ENCODE measurements around the gene SLC29A4.

The SLC29A4 gene

DNA sequence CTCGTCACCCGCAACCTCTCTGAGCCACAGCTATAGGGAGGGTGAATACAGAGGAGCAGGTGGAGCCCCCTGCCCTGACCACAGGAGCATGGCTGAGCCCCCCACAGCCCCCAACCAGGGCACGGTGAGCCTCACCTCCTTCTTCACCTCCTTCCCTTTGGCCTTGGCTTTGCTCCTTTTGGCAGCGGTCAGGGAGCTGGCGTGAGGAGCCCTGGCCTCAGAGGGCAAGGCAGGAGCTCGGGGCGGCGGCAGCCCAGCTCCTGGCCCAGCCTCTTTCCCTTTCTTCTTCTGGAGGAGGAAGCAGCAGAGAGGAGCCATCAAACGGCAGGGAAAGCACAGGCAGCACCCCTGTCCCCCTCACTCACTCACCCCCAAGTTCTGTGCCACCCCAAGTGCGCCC, 42.2 kb downstream of the SLC29A4 start:
- no peak for DNase-seq

DNA sequence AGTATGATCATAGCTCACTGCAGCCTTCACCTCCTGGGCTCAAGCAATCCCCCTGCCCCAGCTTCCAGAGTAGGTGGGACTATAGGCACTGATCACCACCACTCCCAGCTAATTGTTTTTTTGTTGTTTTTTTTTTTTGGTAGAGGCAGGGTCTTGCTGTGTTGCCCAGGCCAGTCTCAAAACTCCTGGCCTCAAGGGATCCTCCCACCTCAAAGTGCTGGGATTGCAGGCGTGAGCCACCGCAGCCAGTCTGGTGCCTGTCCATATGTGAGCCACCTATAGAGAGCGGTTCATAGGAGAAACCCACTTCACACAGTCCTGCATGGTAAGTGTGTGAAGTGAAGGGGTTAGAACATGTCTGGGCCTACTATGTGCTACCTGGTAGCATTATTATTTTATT, 47.5 kb downstream of the SLC29A4 start:
- DNase-seq: no peak

DNA sequence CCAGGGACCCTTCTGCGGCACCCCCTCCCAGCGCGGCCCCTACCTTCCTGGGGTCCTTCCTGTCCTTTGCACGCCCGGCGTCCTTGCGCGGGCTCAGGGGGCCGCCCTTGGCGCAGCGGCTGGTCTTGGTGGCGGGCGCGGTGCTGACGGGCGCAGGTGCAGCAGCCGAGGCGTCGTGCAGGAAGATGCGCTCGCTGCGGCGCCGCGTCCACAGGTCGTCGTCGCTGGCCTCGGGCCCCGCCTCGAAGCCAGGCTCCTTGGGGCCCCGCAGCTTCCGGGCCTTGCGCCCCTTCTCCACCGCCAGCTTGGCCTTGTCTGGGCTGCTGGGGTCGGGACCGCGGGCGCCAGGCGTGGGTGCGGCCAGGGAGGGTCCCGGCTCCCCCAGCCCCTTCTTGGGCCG, 49.8 kb downstream of the SLC29A4 start:
- DNase-seq: no peak

DNA sequence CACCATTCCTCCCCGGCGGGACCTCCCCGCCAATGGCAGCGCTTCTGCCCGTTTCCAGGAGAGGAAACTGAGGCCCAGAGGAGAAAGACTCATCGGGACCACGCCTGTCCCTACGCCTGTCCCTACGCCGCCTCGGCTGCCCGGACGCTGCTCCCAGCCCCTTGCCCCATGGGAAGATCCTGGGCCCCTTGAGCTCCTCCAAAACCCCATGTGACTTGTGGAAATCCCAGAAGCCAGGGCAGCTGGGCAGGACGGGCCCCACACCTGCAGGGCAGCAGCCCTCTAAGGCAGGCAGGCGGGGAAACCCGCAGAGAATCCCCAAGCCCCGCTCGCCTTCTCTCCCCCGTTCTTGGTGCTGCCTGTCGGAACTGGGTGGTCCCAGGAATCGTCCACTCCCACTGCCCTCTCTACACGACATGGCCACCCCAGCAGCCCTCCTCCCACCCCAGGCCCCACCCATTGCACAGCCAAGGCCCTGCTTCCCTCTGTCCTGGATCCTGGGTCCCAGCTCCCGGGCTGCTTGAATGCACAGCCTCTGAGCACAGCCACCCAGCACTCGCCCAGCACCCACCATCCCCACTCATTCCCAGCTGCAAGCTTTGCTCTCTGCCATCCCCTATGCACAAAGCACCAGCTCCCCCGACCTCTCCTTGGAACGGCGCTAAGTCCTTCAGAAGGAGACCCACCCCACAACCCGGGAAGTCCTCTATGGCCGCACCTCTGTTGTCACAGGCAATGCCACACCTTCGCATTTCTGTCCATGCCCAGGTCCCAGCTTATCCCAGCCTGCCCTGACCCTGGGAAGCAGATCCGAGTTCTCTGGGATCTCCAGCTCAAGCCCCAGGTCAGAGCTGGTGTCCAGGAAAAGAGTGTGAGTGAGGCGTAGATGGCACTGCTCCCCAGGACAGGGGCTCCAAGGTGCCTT, 50.6 kb downstream of the SLC29A4 start:
- DNase-seq: no peak

DNA sequence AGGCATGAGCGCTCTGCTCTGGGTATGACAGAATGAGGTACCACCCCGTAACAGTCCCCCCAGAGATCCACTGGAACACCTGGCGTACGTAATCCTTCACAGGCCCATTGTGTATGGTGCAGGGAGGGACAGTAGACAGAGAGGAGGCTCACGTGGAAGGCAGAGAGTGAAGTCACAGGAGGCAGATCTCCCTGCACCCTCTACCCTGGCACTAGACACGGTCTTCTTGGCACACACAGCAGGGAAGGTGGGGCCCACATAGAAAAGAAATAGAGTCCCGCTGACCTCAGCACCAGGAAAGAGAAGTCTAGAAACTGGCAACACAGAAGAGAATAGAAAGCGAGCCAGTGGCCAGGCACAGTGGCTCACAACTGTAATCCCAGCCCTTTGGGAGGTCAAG, 51.9 kb downstream of the SLC29A4 start:
- no peak for DNase-seq

DNA sequence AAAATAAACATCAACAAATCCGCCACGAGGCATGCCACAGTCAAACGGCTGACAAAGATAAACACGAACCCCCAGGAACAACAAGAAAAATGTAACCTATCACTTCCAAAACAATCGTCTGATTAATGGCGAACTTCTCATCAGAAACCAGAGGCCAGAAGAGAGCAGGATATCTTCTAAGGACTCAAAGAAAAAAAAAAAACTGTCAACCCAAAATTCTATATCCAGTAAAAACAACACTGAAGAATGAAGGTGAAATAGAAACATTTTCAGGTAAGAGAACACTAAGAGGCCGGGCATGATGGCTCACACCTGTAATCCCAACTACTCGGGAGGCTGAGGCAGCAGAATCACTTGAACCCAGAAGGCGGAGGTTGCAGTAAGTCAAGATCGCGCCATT, 54.3 kb downstream of the SLC29A4 start:
- no peak for DNase-seq

DNA sequence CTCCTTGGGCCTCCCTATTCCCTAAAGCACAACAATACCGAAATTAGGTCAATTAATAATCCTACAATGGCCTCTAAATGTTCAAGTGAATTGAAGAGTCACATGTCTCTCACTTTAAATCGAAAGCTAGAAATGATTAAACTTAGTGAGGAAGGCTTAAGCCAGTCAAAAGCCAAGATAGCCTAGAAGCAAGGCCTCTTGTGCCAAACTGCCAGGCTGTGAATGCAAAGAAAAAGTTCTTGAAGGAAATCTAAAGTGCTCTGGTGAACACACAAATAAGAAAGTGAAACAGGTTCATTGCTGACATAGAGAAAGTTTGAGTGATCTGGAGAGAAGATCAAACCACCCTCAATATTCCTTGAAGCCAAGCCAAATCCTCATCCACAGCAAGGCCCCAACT, 57.2 kb downstream of the SLC29A4 start:
- DNase-seq: no peak

DNA sequence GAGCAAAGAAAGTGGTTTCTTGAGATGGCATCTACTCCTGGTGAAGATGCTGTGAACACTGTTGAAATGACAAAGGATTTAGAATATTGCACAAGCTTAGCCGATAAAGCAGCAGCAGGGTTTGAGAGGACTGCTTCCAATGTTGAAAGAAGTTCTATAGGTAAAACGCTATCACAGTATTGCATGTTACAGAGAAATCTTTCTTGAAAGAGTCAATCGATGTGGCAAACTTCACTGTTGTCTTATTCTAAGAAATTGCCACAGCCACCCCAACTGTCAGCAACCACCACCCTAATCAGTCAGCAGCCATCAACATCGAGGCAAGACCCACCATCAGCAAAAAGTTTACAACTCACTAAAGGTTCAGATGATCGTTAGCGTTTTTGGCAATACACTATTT, 59.9 kb downstream of the SLC29A4 start:
- no peak for DNase-seq

DNA sequence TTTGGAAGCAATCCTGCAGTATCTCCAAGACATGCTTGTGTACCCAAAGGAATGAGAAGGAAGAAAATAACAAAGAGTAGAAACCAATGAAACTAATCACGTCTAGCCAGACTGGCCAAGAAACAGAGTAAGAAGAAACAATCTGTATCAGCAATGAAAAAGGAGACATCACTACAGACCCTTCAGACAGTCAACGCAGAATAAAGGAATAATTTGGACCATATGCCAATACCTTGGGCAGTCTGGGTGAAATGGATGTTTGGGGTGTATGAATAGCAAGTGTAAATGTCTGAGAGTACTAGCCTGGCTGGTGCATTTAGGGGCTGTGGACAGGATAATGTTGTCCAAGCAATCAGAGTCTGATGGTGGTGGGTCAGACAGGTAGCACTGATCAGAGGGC, 61.1 kb downstream of the SLC29A4 start:
- DNase-seq: no peak

DNA sequence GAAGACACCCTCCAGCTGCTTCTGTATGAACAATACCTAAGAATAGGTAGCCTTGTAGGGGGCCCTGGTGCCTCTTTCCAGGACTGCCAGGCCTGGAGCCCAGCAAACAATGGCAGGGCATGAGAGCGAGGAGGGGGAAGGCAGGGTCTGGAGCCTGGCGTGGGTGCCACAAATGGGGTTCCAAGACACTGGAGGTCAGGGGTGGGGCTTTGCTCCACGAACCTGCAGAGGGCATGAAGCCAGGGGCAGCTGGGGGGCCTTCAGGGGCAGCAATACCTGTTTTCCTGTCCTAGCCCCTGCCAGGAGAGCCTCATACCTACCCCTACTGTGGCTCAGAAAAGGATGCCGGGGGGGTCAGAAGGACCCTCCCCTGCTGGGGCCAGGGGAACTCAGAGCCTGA, 61.6 kb downstream of the SLC29A4 start:
- no peak for DNase-seq

DNA sequence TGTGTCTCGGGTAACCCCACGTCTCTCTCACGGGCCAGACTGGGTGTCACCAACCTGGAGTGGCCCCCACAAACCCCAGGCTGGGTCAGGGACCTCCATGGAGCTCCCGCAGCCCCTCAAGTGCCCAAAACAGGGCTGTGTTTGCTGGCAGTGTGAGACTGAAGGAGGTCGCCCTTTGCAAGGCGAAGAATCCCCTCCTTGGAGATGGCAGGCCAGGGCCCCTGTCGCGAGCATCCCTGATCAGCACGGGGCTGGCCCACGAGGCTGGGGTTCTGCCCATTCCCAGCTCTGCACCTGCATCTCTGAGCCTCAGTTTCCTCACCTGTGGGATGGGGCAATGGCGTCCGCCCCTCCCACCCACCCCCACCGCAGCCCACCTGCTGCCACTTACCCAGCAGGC, 62.4 kb downstream of the SLC29A4 start:
- DNase-seq: no peak

DNA sequence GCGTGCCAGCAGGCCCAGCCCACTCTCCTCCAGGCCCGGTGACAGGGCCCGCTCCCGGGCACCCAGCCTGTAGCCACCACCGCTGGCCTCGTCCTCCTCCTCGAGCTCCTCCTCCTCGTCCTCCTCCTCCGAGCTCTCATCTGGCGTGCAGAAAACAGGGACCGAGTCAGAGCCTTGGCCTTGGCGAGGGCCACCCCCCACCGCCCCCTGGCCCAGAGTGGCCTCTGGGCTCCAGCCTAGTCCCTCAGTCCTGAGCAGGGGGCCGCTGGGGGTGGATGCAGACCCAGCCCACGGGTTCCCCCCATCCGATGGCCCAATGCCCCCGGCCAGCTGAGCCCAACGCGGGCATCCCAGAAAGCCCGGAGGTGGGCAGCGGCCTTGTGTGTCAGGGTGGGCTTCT, 62.9 kb downstream of the SLC29A4 start:
- DNase-seq: no peak

DNA sequence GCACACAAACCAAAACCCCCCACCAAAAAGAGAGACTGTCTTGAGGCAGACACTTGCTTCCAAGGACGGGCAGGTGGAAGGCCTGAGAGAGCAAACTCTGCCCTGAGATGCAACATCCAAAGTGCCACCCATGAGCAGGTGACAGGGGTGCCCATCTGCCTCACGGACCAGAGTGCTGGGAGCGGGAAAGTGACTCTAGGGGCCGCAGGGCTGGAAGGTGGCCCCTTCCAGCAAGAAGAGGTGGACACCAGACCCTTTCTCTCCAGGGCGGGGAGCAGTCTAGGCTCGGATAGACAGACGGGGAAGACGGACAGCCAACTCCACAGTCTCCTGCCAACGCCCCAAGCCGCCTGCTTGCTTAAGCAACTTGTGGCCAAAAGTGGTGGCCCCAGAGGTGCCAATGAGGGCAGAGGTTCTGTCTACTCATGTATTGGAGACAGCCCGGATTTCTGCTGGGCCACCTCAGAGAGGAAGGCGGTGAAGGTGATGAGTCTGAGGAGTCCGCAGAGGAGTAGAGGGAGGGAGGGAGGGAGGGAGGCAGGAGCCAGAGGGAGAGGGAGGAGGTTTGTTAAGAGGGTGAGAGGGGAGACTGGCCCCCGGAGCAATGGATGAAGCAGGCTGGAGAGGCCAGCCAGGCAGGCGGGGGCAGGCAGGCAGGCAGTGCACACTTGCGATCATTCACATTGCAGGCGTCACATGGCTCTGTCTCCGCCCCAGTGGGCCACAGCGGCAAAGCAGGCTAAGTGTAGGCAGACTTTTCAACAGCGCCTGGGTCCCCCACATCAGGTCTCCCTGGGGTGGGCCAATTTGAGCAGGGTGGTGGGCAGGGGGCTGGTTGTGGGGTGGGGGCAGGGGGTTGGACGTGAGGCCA, 65.6 kb downstream of the SLC29A4 start:
- no peak for DNase-seq

DNA sequence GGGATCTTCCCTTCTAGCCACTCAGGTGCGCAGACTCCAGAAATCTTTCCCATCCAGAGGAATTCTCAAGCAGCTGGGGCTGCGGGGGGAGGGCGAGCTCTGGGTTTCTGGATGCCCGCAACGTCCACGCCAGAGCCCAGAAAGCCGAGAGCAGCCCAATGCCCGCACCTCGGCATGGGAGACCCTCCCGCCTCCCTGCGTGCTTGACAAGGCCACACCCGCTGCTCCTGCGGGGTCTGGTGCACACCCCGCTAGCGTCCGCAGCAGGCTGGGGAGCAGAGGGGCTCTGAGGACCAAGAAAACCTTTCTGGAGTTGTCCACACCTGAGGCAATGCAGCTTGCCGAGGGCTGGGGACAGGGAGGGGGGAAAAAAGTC, 66.2 kb downstream of the SLC29A4 start:
- DNase-seq: no peak

DNA sequence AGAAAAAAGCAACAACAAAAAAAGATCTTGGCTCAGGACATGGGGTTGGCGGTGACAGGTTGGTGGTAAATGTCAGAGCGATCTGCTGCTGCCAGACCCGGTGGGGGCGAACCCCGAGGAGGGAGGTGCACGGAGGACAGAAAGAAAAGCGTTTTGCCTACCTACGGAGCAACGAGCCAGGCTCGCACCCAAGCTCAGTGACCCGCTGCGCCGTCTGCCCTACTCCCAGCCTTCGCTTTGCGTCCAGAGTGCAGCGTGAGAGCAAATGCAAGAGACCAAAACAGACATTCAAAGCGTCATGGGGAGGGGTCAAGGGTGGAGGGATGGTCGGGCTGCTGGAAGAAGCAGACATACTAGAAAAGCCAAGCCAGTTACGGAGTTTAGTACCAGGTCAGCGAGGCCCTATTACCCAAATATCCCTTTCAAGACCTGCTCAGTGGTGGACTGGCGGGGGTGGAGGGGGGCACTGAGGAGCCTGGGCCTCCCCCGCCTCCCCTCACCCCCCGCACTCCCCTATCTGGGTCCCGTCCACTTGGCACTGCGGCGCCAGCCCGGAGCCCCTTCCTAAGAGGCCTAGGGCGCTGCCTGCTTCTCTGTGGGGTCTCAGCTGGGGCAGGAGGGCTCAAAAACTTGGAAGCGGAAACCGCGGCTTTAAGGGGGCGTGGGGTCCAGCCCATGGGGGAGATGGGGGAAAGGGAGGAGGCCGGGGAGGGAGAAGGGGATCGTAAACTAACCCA, 66.9 kb downstream of the SLC29A4 start:
- no peak for DNase-seq

DNA sequence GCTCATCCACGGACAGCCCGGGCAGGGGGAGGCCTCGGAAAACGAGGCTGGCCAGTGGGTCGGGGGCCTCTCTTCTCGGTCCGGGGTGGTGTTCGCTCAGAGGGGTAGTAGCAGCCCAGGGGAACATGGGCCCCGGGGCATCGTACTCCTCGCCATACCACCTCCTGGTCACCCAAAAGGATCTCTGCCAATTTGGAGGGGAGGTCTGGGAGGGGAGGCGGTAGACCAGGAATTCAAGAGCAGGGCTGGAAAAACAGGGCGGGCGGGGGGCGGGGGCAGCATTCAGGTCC, 67.4 kb downstream of the SLC29A4 start:
- DNase-seq: no peak

DNA sequence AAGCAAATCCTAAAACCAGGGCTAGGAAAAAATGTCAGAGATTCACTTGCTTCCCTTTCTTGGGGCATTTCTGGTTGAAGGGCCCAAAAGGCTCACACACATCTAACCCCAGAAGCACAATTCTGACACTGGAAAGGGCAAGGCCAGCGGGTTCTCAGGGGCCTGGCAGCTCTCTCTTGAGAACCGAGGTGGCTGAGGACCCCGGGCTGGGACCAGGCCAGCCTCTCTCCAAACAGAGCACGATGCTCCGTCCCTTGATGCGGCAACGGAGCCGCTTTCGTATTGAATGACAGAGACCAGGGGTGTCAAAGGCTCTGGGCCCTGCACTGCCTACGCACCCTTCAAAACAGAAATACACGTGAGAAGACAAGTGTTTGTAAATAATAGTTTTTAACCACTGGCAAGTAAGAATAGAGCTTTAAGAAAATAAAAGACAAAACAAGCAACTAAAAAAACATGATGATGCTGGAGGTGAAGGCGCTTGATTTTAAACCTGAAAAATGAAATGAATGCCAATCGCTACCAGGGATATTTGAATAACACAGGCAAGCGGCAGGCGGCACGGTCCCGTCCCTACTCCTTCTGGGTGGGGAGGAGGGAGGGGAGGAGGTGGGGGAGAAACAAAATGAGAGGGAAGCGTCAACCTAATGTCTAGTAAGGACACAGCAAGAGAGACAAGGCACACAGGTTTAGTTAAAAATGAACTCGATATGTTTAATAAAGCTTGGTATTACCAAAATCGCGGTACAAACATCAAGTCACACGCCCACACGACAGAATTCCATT, 68.0 kb downstream of the SLC29A4 start:
- no peak for DNase-seq

DNA sequence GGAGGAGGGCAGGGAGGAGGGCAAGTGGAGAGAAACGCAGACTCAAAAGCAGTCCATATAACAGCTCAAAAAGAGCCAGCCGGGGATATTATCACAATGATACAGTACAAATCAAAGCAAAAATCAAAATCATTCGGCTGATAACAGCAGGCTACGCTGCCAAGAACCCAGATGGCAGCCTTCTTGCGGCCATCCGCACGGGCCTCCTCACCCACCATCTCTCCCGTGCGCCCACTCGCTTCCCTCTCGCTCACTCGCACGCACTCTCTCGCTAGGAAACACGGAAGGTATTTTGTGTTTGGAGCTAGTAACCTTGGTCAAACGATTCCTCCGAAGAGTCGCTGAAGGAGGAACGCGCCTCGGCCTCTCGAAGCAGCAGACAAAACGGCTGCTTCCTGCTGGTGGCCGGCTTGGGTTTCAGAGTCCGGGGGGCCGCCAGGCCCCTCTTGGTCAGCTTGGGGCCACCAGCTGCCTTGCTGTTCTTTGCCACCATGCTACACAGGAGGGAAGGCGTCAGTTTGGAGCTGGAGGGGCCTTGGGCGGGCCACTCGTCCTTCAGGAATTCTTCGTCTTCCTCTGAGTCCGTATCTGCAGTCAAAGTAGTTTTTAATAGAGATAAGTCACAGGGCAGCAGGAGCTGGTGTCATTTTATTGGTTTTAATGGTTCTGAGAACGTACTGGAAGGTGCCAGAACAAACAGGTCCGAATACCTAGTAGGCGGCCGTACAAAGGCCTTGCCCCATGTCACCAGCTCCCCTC, 68.9 kb downstream of the SLC29A4 start:
- DNase-seq: no peak

DNA sequence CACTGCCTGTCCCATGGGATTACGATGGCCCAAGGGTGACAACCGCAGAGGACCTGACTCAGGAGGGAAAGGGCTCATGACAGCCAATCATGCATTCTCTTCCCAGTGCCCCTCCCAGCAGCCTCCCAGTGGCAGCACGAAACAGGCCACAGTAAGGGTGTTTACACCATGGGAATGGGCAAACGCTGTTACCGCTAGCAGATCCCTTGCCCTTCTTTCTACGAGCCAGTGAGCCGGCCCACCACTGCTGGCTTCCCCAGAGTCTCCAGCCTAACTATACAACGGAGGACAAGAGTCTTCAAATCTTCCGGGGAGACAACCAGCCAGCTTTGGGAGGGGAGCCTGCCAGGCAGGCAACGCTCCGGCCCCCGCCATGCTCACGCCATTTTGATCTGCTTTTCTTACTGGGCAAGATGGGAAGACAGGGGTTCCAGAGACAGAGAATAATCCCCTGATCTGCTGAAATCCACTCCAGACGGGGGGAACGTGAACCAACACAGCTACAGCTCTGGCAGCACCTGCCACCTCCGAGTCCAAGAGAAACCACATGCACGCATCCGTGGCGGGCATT, 69.8 kb downstream of the SLC29A4 start:
- no peak for DNase-seq

DNA sequence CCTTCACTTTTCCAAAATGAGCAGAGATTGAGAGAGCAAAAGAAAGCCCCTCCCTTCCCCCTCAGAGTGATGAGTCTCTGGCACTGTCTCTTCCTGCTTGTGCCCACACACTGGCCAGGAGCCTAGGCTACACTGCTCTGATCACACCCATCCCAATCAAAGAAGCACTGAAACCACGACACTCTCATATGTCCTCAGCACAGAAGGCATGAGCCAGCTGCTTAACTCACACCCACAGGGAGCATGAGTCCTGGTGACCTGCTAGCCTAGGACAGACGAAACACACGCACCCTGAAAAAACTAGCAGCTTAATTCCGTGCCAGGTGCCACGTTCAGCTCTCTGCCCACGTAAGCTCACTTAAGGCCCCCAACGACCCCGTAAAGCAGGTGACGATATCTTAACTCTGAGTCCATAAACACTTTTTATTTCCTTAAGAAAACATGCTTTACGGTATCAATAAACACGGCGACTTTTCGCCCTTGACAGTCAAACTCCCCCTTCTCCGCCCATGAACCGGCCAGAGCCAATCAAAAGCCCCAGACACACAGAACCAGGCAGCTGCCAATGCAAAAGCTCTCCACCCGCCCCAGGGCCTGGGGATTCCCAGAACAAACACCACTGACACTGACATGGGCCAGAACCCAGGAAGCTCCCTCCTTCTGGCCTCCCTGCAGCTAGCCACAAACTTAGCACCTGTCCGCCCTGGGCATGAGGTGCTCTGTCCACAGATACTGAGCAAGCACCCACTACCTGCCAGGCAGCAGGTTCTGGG, 71.9 kb downstream of the SLC29A4 start:
- no peak for DNase-seq

Data from activated CD4-positive, alpha-beta T cell treated with anti-CD3 and anti-CD28 coated beads, Interleukin-2, amount 50 U/mL, for 1 hour (primary cell).